Stimulated activated memory B cell treated with anti-CD40 and anti-IgM and Interleukin-4, amounts not matched to agents 10 μg/mL and 1 μg/mL and 100 μg/mL, for 72 hours (primary cell): ENCODE measurements around the gene ACSS1.

Experiments
- ATAC-seq: fragments of 150-1000 bp; cut with Tn5 transposase; 2 replicates; pipeline ENCODE4 v1.10.0; 2021
- H3K27ac Mint-ChIP-seq: one replicate; pipeline ENCODE4 v1.8.0; 2022; ENCODE audit warnings: mild to moderate bottlenecking, mixed read lengths
- H3K27me3 Mint-ChIP-seq: one replicate; pipeline ENCODE4 v1.8.0; 2022; ENCODE audit warnings: mixed read lengths
- H3K36me3 Mint-ChIP-seq: one replicate; pipeline ENCODE4 v1.8.0; 2022; ENCODE audit warnings: mixed read lengths
- H3K4me1 Mint-ChIP-seq: one replicate; pipeline ENCODE4 v1.8.0; 2022; ENCODE audit warnings: mixed read lengths
- H3K4me3 Mint-ChIP-seq: one replicate; pipeline ENCODE4 v1.8.0; 2022; ENCODE audit warnings: mild to moderate bottlenecking, moderate library complexity, mixed read lengths
- H3K9me3 Mint-ChIP-seq: one replicate; pipeline ENCODE4 v1.8.0; 2022; ENCODE audit warnings: mixed read lengths

The ACSS1 gene

DNA sequence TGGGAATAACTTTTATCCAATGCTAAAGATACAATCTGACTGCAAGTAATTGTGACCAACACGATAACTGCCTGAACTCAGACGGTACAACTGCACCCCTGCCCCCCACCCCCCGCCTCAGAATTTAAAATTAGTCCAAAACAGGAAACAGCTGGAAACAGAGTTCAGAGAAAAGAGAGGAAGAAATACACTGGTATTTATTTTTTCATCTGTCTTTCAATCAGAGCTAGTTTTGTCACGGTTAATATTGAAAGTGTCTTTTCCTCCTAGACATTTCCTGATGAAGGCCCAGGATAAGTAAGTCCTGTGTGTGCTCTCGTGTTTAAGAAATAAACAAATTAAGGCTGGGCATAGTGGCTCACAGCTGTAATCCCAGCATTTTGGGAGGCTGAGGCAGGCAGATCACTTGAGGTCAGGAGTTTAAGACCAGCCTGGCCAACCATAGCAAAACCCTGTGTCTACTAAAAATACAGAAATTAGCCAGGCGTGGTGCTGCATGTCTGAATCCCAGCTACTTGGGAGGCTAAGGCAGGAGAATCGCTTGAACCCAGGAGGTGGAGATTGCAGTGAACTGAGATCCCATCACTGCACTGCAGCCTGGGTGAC is 21.5 kb downstream of the ACSS1 start:
- no peaks in the 10 kb centered on the region for H3K9me3 Mint-ChIP-seq
- no peak for ATAC-seq
- H3K36me3 Mint-ChIP-seq = no peaks in the 10 kb centered on the region
- peaks cover 52% of the 10 kb centered on the region for H3K4me1 Mint-ChIP-seq
- peak overlapping the region; percentile 63 for H3K4me3 Mint-ChIP-seq
- H3K27ac Mint-ChIP-seq = peak overlapping the region; percentile 93
- H3K27me3 Mint-ChIP-seq = no peaks in the 10 kb centered on the region

DNA sequence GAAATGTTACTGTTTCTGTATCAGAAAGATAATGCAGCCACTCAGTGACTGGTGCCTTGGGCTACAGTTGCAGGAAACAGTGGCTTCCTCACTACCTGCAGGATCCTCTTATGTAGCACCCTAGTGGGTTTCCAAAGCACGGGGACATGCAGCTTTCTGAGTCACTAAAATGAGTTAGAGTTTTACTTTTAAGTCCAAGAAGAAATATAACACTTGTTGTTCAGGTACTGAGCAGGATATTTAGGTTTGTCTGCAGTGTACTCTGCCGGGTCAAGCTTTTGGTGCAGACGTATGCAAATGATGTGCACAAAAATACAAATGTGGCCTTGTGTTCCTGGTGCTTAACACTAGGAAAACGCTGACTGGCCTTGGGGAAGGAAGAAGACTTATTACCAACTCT is 22.0 kb downstream of the ACSS1 start:
- Mint-ChIP-seq H3K27me3 (no peaks in the 10 kb centered on the region), H3K9me3 (no peaks in the 10 kb centered on the region), H3K4me1 (peaks cover 52% of the 10 kb centered on the region), H3K36me3 (peaks cover 1% of the 10 kb centered on the region), H3K4me3 (peak overlapping the region; percentile 63), H3K27ac (peak overlapping the region; percentile 93)
- ATAC-seq = no peak

DNA sequence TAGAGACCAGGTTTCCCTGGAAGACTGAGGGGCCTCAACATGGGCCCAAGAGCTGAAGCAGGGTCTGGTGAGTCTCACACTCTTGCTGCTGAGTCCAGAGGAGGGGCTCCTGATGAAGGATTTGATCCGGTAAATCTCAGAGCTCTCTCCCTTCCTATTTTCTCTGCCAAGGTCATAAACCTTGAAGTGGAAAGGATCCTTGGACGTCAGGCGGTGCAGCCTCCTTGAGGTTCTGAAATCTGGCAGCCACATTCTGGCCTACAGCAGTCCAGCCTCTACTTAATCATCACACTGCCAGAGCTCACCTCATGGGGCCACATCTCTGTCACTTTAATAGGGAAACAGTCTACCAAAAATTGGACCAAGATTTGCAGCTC is 24.0 kb downstream of the ACSS1 start:
- Mint-ChIP-seq H3K36me3 (peaks cover 16% of the 10 kb centered on the region), H3K4me1 (peaks cover 65% of the 10 kb centered on the region), H3K27ac (peak overlapping the region; percentile 3)

GRCh38 chr20:25033265-25033923 is 24.5 kb downstream of the ACSS1 start:
- Mint-ChIP-seq H3K36me3 (peaks cover 16% of the 10 kb centered on the region), H3K4me1 (peaks cover 64% of the 10 kb centered on the region), H3K27ac (peak overlapping the region; percentile 3), H3K27me3 (no peaks in the 10 kb centered on the region), H3K4me3 (no peak overlapping the region), H3K9me3 (no peaks in the 10 kb centered on the region)
- ATAC-seq = no peak

More for the DNA sequence above, 24.0 kb downstream of the ACSS1 start:
- ATAC-seq = no peak
- H3K4me3 Mint-ChIP-seq = no peak overlapping the region
- H3K27me3 Mint-ChIP-seq = no peaks in the 10 kb centered on the region
- no peaks in the 10 kb centered on the region for H3K9me3 Mint-ChIP-seq

- ATAC-seq = no peak
- Mint-ChIP-seq H3K27me3 (no peaks in the 10 kb centered on the region), H3K4me3 (no peak overlapping the region), H3K9me3 (no peaks in the 10 kb centered on the region), H3K36me3 (peaks cover 16% of the 10 kb centered on the region), H3K27ac (peak overlapping the region; percentile 3), H3K4me1 (peaks cover 58% of the 10 kb centered on the region)
Observed at GRCh38 chr20:25032478-25033264, 25.3 kb downstream of the ACSS1 start.

DNA sequence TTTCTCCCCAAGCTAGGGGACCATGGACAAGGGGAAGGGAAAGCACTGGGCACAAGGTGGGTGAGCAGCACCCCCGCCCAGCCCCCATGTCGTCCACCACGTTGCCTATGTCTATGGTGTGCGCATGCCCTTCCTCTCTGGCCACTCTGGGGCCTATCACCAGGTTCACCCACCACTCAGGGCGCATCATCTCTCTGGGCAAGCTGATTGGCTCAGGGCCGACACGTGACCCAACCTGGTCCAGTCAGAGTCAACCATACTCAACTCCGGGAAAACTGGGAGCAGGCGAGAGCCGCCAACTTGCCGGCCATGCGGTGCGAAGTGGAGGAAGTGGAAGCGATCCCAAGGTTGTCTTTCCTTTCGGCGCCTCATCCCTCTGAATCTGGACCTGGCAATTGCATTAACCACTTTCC is 25.9 kb downstream of the ACSS1 start:
- H3K27ac Mint-ChIP-seq = no peak overlapping the region
- no peak for ATAC-seq
- H3K4me1 Mint-ChIP-seq = peaks cover 58% of the 10 kb centered on the region
- peaks cover 22% of the 10 kb centered on the region for H3K36me3 Mint-ChIP-seq
- no peaks in the 10 kb centered on the region for H3K27me3 Mint-ChIP-seq
- no peak overlapping the region for H3K4me3 Mint-ChIP-seq
- no peaks in the 10 kb centered on the region for H3K9me3 Mint-ChIP-seq

DNA sequence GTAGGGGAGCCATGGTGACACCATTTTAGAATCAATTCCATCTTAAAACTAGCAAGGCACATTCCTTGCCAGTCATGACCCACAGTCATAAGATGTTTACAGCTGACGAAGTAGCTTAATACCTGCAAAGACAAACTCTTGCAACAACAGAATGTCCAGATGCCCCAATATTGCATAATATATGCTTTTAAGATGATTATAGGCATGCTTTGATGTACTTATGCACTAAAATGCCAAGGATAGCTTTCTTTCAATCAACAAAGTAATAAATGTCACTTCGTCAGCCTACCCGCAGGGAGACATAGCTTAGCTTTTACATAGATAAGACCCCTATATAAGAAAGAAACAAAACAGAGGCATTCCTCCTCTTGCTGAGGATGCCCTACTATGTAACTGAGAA is 26.7 kb downstream of the ACSS1 start:
- no peak for ATAC-seq
- H3K27ac Mint-ChIP-seq = no peak overlapping the region
- no peak overlapping the region for H3K4me3 Mint-ChIP-seq

DNA sequence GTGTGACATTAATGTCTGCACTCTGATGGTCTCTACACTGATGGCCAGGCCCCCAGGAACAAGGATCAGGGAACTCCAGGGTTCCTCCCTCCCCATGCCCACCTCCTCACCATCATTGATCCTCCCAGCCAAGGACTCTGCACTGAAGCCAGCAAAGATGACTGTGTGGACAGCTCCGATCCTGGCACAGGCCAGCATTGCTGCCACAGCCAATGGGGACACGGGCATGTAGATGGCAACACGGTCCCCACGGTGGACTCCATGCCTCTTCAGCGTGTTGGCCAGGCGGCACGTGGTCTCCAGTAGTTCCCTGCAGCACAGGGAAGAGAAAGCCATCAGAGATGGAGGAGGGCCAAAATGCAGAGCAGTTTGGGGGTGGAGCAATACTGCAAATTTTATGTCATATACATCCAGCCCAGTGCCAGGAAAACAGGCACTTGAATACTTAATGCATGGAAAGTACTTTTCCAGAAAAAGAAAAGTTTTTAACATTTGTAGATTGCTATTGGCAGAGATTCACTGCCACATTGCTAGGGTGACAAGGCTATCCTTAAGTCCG is 27.2 kb downstream of the ACSS1 start:
- no peaks in the 10 kb centered on the region for H3K27me3 Mint-ChIP-seq
- H3K4me3 Mint-ChIP-seq = no peak overlapping the region
- ATAC-seq = no peak
- H3K27ac Mint-ChIP-seq = no peak overlapping the region
- H3K9me3 Mint-ChIP-seq = no peaks in the 10 kb centered on the region
- H3K4me1 Mint-ChIP-seq = peaks cover 45% of the 10 kb centered on the region
- peaks cover 22% of the 10 kb centered on the region for H3K36me3 Mint-ChIP-seq

More for the DNA sequence above, 26.7 kb downstream of the ACSS1 start:
- Mint-ChIP-seq H3K27me3 (no peaks in the 10 kb centered on the region), H3K9me3 (no peaks in the 10 kb centered on the region), H3K4me1 (peaks cover 51% of the 10 kb centered on the region), H3K36me3 (peaks cover 22% of the 10 kb centered on the region)

- peaks cover 39% of the 10 kb centered on the region for H3K4me1 Mint-ChIP-seq
- H3K36me3 Mint-ChIP-seq = peaks cover 22% of the 10 kb centered on the region
- H3K27me3 Mint-ChIP-seq = no peaks in the 10 kb centered on the region
- H3K27ac Mint-ChIP-seq = no peak overlapping the region
- H3K4me3 Mint-ChIP-seq = no peak overlapping the region
- H3K9me3 Mint-ChIP-seq = no peaks in the 10 kb centered on the region
- no peak for ATAC-seq
Observed at GRCh38 chr20:25030007-25030648, 27.8 kb downstream of the ACSS1 start.

DNA sequence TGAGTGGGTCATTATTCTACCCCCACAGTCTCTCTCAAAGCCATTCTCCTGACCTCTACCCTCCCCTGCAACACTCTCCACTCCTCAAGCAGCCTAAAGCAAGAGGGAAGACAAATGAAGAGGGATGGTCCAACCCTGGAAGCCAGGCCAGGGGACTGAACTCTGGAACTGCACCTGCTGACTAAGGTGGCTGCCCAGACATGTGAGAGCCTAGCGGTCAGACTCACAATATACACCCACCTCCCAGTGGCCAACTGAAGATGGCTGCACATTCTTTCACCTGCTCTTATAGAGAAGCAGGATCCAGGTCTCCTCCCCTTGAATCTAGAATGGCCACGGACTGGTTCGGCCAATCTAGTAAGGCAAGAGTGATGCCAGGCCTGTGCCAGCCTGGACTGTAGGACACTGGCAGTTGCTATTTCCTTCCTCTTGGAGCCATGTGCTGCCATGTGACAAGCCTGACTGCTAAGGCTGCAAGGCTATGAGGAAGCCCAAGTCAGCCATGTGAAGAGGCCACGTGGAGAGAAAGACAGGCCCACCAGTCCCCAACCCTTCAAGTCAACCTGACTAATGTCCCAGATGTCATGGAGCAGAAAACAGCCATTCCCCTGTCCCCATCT is 31.8 kb downstream of the ACSS1 start:
- Mint-ChIP-seq H3K27me3 (no peaks in the 10 kb centered on the region), H3K9me3 (no peaks in the 10 kb centered on the region), H3K4me1 (peaks cover 27% of the 10 kb centered on the region), H3K4me3 (no peak overlapping the region), H3K27ac (no peak overlapping the region), H3K36me3 (peaks cover 39% of the 10 kb centered on the region)
- no peak for ATAC-seq

DNA sequence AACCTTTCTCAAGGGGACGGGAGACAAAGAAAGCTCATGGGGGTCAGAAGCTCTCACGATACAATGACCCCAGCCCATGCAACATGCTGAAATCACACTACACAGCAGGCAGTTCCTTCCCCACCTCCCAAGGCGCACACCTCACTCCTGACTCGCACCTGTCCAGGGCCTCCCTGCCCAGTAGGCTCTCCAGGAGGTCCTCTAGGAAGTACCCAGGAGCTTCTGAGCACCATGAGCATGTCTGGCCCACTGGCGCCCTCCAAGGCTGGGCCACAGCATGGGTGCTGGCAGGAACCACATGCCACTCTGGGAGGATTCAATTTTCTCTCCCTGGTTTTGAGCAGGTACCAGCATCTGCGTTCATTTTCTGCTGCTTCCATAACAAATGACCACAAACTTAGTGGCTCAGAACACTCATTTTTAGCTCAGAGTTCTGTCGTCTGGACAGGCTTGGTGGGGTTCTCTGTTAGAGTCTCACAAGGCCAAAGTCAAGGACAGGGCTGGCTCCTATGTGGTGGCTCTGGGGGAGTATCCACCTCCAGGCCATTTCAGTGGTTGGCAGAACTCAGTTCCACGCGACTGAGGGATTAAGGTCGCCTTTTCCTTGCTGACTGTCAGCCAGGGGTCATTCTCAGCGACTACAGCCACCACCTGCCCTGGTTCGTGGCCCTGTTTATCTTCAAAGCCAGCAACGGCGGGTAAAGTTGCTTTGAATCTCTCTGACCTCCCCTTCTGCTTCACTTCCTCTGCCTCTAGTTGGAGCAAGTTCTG is 32.7 kb downstream of the ACSS1 start:
- Mint-ChIP-seq H3K4me1 (peaks cover 21% of the 10 kb centered on the region), H3K4me3 (no peak overlapping the region), H3K36me3 (peaks cover 39% of the 10 kb centered on the region), H3K27me3 (no peaks in the 10 kb centered on the region), H3K9me3 (no peaks in the 10 kb centered on the region), H3K27ac (no peak overlapping the region)
- no peak for ATAC-seq

DNA sequence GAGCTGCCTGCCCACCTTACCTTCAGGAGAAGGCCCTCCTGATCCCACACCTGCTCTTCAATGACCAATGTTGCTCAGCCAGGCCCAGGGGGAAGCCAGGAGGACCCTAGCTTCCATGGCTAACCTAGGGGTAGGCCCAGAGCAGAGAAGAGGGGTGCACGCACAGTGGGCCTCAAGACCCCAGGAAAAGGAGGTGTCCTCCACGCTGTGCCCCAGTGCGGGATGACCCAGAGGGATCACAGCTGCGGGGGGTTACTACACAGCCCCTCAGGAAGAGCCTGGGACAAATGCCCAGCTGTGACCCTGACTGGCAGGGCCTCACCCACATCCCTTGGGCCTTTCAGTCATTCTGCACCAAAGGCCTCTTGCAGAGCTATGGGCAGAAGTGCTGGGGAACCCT is 33.8 kb downstream of the ACSS1 start:
- H3K36me3 Mint-ChIP-seq = peaks cover 34% of the 10 kb centered on the region
- H3K9me3 Mint-ChIP-seq = no peaks in the 10 kb centered on the region
- H3K4me1 Mint-ChIP-seq = peaks cover 12% of the 10 kb centered on the region
- no peak overlapping the region for H3K4me3 Mint-ChIP-seq
- no peak overlapping the region for H3K27ac Mint-ChIP-seq
- H3K27me3 Mint-ChIP-seq = no peaks in the 10 kb centered on the region
- no peak for ATAC-seq

DNA sequence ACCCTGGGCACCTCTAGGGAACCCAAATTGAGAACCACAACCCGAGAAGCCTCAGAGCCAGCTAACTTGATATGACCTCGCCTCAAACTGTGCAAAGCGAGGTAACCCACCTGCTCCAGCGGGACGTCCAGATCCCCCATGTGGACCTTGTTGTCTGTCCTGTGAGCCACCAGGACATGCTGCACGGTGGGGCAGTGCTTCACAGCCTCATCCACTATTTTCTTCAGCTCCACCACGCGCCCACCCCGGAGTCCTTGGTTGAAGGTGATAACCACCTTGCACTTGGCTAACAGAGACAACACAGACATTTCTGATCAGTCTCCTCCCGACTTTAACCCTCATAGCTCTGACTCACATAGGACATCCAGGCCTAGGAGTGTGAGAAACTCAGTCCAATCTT is 34.6 kb downstream of the ACSS1 start:
- peaks cover 8% of the 10 kb centered on the region for H3K4me1 Mint-ChIP-seq

GRCh38 chr20:25022680-25023079 is 35.3 kb downstream of the ACSS1 start:
- H3K27ac Mint-ChIP-seq = no peak overlapping the region
- H3K36me3 Mint-ChIP-seq = peaks cover 37% of the 10 kb centered on the region

More for the DNA sequence above, 34.6 kb downstream of the ACSS1 start:
- Mint-ChIP-seq H3K4me3 (no peak overlapping the region), H3K27ac (peak overlapping the region; percentile 49), H3K36me3 (peaks cover 34% of the 10 kb centered on the region), H3K9me3 (no peaks in the 10 kb centered on the region), H3K27me3 (no peaks in the 10 kb centered on the region)
- ATAC-seq = no peak

More at GRCh38 chr20:25022680-25023079, 35.3 kb downstream of the ACSS1 start:
- H3K4me1 Mint-ChIP-seq = peaks cover 9% of the 10 kb centered on the region
- no peaks in the 10 kb centered on the region for H3K9me3 Mint-ChIP-seq
- no peak for ATAC-seq
- no peaks in the 10 kb centered on the region for H3K27me3 Mint-ChIP-seq
- H3K4me3 Mint-ChIP-seq = no peak overlapping the region
